ENCODE measurements around the gene SPEG. TPM values are rescaled to one million over a fixed set of nuclear protein-coding genes. Genes with fewer than 3 reads are reported as not detected.

Gene SPEG
- total and polyA plus RNA-seq, 2 donors (not counting 3 experiments of a cell fraction or from before 2014, with no cell fraction given) = 0.84 to 3.5 TPM

DNA sequence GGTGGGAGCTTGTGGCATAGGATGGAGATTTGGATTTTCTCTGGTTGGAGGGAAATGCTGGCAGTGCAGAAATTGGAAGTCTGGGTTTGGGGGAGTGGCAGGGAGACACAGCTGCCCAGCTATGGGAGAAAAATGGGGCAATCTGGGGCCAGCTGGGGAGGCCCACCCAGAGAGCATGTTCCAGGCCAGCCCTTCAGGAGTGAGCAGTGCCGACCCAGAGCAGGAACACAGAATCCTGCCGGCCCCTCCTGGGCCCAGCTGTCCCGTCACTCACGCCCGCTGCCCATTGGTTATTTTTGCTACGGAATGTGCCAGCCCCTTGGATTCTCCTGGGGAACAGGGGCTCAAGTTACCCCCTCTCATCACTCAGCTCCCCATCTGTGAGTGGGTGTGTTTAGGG lies 4.9 kb downstream of the SPEG start:
- H3K9me3 ChIP-seq (replicated peaks; ENCODE audit: control insufficient read depth, insufficient read depth, low read length) = no peaks in the 10 kb centered on the region

More for the DNA sequence above, 4.9 kb downstream of the SPEG start:
- no peaks in the 10 kb centered on the region for H4K20me1 ChIP-seq (replicated peaks; ENCODE audit: control insufficient read depth, extremely low read depth, insufficient read depth, low read length)
- H3K4me3 ChIP-seq (replicated peaks in 1 of 3; ENCODE audit: insufficient read depth in 1 of 3, low read depth in 1 of 3, low read length in 3 of 3) = no peak overlapping the region
- H3K27ac ChIP-seq (ENCODE audit: insufficient read depth, low read depth, low read length) = no peak overlapping the region
- intact Hi-C loops (cut with micrococcal nuclease) = no loop called here
- TF ChIP-seq, protein P1, sequence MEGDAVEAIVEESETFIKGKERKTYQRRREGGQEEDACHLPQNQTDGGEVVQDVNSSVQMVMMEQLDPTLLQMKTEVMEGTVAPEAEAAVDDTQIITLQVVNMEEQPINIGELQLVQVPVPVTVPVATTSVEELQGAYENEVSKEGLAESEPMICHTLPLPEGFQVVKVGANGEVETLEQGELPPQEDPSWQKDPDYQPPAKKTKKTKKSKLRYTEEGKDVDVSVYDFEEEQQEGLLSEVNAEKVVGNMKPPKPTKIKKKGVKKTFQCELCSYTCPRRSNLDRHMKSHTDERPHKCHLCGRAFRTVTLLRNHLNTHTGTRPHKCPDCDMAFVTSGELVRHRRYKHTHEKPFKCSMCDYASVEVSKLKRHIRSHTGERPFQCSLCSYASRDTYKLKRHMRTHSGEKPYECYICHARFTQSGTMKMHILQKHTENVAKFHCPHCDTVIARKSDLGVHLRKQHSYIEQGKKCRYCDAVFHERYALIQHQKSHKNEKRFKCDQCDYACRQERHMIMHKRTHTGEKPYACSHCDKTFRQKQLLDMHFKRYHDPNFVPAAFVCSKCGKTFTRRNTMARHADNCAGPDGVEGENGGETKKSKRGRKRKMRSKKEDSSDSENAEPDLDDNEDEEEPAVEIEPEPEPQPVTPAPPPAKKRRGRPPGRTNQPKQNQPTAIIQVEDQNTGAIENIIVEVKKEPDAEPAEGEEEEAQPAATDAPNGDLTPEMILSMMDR (IDR thresholded peaks at IDR 0.05; ENCODE audit: extremely low read depth in 1 of 2, insufficient read depth in 1 of 2, low read depth in 1 of 2, low read length in 2 of 2) = no peak
- TF ChIP-seq MYC (IDR thresholded peaks at IDR 0.05; ENCODE audit: low read depth, low read length) = no peak
- TF ChIP-seq, protein P2, sequence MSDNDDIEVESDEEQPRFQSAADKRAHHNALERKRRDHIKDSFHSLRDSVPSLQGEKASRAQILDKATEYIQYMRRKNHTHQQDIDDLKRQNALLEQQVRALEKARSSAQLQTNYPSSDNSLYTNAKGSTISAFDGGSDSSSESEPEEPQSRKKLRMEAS (IDR thresholded peaks at IDR 0.05; ENCODE audit: insufficient read depth, insufficient read length) = no peak
- dilution Hi-C loops (cut with MboI; ENCODE audit: extremely low pct_ligation_motif_present, low sequenced_read_pairs) = no loop called here
- no peaks in the 10 kb centered on the region for H3K9me1 ChIP-seq (replicated peaks; ENCODE audit: control insufficient read depth, extremely low read depth, insufficient read depth, low read length)
- DNase-seq (ENCODE audit: low read depth, low spot score) (no peak), FAIRE-seq (no peak)
- CTCF ChIA-PET = interaction anchor here (1.2 to 5.7 kb wide), 3 partner anchors 20 to 90 kb away, joined by 6 to 30 read pairs (median 6); no protein-coding TSS in a partner anchor
- H3K9ac ChIP-seq (replicated peaks; ENCODE audit: extremely low read depth, insufficient read depth, low read length) = no peak overlapping the region
- no peak overlapping the region for H2AFZ ChIP-seq (ENCODE audit: low read depth, low read length)
- H3K36me3 ChIP-seq (ENCODE audit: control insufficient read depth in 2 of 2, extremely low read depth in 1 of 2, insufficient read depth in 2 of 2, low read length in 2 of 2) = no peaks in the 10 kb centered on the region
- no peak overlapping the region for H3K4me2 ChIP-seq (ENCODE audit: insufficient read depth, low read length)
- H3K27me3 ChIP-seq (ENCODE audit: control insufficient read depth in 2 of 2, insufficient read depth in 2 of 2, low read length in 2 of 2) = peaks cover 34 to 42% of the 10 kb centered on the region in 2 experiments
- POLR2A ChIA-PET = no interaction called here
- no peaks in the 10 kb centered on the region for H3K4me1 ChIP-seq (ENCODE audit: control insufficient read depth, extremely low read depth, insufficient read depth, low read length)
- no peaks in the 10 kb centered on the region for H3K79me2 ChIP-seq (ENCODE audit: control insufficient read depth, insufficient read depth, low read length)
- BruUV-seq (replicated peaks) = no TSS peak
